ENCODE data around the gene GBE1.
"Not testable (repeated sequence)": the region's sequence is repeated elsewhere in the genome, so short reads cannot be mapped to it uniquely, and the experiment has no call there.

Gene GBE1

DNA sequence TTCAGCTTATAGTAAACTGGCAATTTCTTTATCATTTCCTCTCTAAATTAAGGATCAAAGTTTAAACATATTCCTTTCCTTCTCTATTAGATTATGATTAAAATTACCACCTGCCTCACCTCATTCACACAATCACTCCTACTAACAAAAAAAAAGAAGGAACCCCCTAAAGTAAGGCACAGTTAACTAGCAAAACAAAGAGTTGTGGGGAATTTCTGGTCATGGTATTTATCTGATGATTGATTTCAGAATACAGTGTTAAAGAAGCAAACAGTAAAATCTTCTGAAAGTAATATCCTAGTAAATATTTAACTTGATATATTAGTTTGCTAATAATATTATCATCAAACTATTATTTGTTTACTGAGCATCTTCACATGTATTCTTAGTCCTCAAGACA lies 8.8 kb downstream of the GBE1 start:
- DNase-seq = no peak

GRCh38 chr3:81749265-81749664 lies 12.2 kb downstream of the GBE1 start:
- DNase-seq = no peak

- not testable (repeated sequence) for DNase-seq
Observed at GRCh38 chr3:81747280-81747679, 14.2 kb downstream of the GBE1 start.

- no peak for DNase-seq
Observed at GRCh38 chr3:81744366-81744765, 17.1 kb downstream of the GBE1 start.

- DNase-seq = no peak
Observed at GRCh38 chr3:81743096-81744025, 18.1 kb downstream of the GBE1 start.

- no peak for DNase-seq
Observed at GRCh38 chr3:81742581-81742980, 18.9 kb downstream of the GBE1 start.

- no peak for DNase-seq
Observed at GRCh38 chr3:81741216-81741615, 20.2 kb downstream of the GBE1 start.

DNA sequence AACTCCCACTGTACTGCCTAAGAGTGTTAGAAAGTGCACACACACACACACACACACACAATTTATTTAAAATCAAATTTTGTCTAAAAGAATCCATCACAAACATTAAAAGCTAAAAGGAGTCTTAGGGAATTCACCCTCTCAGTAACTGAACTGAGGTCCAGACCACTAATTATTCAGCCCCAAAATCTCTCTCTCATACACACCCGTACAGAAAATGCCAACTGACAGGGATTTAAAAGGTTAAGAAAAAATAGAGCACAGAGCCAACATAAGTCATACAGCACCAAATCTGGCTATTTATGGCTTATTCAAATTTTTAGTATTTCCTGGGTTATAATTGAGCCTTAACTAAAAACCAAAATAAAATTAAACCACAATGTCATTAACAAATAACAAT lies 20.7 kb downstream of the GBE1 start:
- DNase-seq = no peak

DNA sequence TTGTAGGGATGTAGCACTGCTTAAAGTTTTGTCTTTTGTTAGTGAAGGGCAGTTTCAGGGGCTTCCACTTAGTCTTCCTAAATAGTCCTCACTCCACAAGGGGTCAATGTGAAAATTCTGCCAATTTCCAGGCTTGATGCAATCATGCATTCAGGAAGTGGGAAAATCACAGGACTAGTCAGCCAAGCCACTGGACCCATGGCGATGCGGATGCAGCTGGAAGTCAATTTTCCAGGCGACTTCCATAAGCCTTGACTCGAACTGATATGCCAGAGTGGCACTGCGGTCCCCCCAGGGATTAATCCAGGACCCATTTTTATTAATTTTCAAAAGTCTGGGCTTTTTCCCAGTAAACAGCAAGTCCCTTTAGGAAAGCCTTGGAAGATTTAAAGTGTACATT lies 26.1 kb downstream of the GBE1 start:
- DNase-seq = no peak

DNA sequence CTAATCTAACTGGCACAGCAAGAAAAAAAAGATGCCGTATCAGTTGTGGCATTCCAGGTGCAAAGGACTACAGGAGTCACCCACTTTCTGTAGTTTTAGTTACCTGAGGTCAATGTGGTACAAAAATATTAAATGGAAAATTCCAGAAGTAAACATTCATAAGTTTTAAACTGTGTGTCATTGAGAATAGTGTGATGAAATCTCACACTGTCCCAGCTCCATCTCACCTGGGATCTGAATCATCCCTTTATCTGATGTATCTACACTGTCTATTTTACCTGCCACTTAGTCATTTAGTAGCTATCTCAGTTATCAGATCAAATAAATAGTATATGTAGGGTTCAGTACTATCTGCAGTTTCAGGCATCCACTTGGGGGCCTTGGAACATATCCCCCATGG lies 26.7 kb downstream of the GBE1 start:
- no peak for DNase-seq

DNA sequence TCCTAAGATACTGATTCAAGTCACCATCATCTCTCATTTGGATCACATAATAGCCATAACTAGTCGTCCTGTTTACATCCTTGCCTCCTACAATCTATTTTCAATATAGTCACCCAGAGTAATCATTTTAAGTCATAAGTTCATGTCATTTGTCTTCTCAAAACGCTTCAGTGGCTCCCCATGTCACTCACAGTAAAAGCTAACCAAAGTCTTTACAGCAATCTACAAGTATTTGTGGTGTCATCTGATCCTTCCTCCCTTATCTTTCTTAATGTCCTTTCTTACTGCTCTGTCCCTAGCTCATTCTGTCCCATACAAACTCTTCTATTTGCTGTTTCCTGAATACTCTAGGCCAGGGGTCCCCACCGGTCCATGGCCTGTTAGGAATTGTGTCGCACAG lies 28.8 kb downstream of the GBE1 start:
- no peak for DNase-seq

- DNase-seq = no peak
Observed at GRCh38 chr3:81728766-81729544, 32.5 kb downstream of the GBE1 start.

DNA sequence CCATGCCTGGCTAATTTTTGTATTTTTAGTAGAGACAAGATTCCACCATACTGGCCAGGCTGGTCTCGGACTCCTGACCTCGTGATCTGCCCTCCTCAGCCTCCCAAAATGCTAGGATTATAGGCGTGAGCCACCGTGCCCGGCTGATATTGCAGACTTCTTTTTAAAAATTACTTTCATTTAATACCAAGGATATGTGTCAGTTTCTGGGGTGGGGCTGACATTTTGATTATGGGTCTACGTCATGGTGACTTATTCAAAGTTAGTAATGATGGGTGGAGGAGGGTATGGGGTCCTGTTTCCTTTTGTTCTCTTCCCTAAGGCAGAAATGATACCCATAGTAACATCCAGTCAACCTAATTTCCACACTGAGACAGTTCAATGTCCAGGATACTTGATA lies 34.7 kb downstream of the GBE1 start:
- DNase-seq = no peak

GRCh38 chr3:81726132-81726531 lies 35.3 kb downstream of the GBE1 start:
- DNase-seq = no peak

DNA sequence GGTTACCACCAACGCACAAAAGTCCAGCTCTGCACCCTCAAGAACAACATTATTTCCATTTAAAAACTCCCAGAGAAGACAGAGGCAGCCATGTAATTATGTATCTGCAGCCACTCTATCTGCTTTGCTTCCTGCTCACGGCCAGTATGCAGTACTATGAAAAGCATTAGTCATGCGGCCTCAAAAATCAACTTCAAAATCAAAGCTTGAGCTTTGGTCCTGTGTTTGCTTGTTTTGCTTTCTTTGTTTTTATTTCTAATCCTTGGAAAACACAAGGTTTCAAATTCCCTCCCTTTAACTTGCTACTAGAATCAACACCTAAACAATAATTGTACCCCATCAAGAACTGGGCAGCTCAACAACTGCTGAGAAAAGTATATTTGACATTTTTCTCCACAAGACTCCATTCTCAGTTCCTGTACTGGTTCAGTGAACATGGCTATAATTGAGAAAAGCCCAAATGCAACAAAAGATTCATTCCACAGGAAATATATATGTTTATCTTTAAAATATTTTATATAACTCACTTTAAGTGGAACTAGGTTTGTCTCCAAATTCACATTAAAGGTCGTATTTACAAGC lies 37.6 kb downstream of the GBE1 start:
- DNase-seq = no peak

DNA sequence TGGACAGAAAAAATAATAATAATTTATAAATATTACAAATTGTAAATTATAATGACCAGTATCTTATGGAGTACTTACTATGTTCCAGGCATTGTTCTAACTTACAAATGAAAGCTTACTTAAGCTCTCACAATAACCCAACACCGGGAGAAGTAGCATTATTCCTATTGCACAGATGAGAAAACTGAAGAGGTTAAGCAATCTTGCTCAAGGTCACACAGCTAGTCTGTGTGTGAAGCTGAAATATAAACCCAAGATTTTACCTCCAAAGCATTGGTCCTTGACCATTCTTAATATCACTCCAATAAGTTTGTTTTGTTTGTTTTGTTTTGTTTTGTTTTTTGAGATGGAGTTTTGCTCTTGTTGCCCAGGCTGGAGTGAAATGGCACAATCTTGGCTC lies 43.1 kb downstream of the GBE1 start:
- DNase-seq = no peak

GRCh38 chr3:81716870-81717509 lies 44.5 kb downstream of the GBE1 start:
- DNase-seq = peak; percentile 61

GRCh38 chr3:81713031-81713430 lies 48.4 kb downstream of the GBE1 start:
- no peak for DNase-seq

DNA sequence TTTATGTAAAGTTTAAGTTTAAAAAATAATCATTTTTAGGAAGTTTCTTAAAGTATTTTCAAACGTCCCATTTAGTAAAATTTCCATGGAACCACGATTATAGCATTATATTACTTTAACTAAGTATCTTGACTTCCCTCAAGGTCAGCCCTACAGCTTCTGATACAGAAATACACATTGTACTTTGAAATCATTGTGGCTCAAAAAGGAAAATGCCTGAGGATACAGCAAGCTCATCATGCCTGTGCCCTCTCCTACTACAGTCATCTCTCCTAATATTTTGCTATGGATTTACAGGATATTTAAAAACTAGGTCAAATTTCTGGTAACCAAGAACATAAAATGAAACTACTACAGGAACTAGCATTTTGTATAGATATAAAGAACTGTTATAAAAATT lies 51.8 kb downstream of the GBE1 start:
- DNase-seq = no peak

GRCh38 chr3:81707996-81708395 lies 53.4 kb downstream of the GBE1 start:
- no peak for DNase-seq

DNA sequence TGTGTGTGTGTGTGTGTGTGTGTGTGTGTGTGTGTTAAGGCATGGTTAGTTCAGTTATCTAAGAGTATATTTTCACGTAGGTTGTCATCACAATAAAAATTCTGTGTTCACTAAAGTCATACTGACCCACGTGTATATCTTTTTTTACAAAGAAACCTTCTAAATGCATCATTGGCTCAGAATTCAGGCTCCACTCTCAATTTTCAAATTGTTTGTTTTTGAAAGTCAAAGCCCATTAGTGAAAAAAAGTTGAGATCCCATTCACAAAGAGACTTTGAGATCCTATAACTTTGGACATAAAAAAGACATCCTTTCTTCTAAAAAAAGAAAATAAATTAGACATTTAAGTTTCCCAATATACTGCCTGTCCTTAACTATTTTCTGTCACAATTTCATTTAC lies 59.3 kb downstream of the GBE1 start:
- no peak for DNase-seq

- DNase-seq = no peak
Observed at GRCh38 chr3:81699536-81700320, 61.7 kb downstream of the GBE1 start.
